Hepatocyte (in vitro differentiated cells): ENCODE data around the gene CLEC18A.
"Not testable (repeated sequence)": the region's sequence is repeated elsewhere in the genome, so short reads cannot be mapped to it uniquely, and the experiment has no call there.

Experiments used
- EZH2 ChIP-seq: fragments of 200-600 bp; sonication (generic); IDR thresholded peaks from 2 replicates; pipeline ENCODE4 v1.6.1; 2016; ENCODE audit warnings: antibody characterized with exemption, mild to moderate bottlenecking, borderline replicate concordance
- TF ChIP-seq, protein P1 (sequence below): fragments of 200-600 bp; sonication (generic); IDR thresholded peaks from 2 replicates; pipeline ENCODE4 v1.5.1; 2016; ENCODE audit warnings: antibody characterized with exemption, mild to moderate bottlenecking; ENCODE audit not compliant: poor library complexity

GRCh38 chr16:69972120-69972519 lies 21.0 kb downstream of the CLEC18A start:
- TF ChIP-seq, protein P1, sequence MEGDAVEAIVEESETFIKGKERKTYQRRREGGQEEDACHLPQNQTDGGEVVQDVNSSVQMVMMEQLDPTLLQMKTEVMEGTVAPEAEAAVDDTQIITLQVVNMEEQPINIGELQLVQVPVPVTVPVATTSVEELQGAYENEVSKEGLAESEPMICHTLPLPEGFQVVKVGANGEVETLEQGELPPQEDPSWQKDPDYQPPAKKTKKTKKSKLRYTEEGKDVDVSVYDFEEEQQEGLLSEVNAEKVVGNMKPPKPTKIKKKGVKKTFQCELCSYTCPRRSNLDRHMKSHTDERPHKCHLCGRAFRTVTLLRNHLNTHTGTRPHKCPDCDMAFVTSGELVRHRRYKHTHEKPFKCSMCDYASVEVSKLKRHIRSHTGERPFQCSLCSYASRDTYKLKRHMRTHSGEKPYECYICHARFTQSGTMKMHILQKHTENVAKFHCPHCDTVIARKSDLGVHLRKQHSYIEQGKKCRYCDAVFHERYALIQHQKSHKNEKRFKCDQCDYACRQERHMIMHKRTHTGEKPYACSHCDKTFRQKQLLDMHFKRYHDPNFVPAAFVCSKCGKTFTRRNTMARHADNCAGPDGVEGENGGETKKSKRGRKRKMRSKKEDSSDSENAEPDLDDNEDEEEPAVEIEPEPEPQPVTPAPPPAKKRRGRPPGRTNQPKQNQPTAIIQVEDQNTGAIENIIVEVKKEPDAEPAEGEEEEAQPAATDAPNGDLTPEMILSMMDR, result not testable (repeated sequence)
- TF ChIP-seq EZH2, result not testable (repeated sequence)
